Osteoblast (primary cell): Measurements from ENCODE around the gene CACNA1C. TPM values are rescaled to one million over a fixed set of nuclear protein-coding genes. Genes with fewer than 3 reads are reported as not detected.

Experiments used
- DNase-seq: peaks from one replicate; pipeline ENCODE4 v3.0.0; 2011; ENCODE audit warnings: low spot score, mixed read lengths; ENCODE audit not compliant: insufficient read length; ENCODE audit errors: missing footprints
- H2AFZ ChIP-seq: 2 replicates; pipeline ENCODE4 v1.6.0; 2011; ENCODE audit warnings: mild to moderate bottlenecking, low read length
- H3K27ac ChIP-seq: 2 replicates; pipeline ENCODE4 v1.5.1; 2011; ENCODE audit warnings: mild to moderate bottlenecking, low read depth, low read length, moderate library complexity
- H3K27me3 ChIP-seq: 2 replicates; pipeline ENCODE4 v1.6.0; 2012; ENCODE audit warnings: mild to moderate bottlenecking, control low read depth, inconsistent platforms, low read length, moderate library complexity; ENCODE audit not compliant: insufficient read depth
- H3K36me3 ChIP-seq: 2 replicates; pipeline ENCODE4 v1.5.1; 2011; ENCODE audit warnings: mild to moderate bottlenecking, low read length, control low read depth, moderate library complexity; ENCODE audit not compliant: insufficient read depth
- H3K4me1 ChIP-seq: 2 replicates; pipeline ENCODE4 v1.5.1; 2011; ENCODE audit warnings: mild to moderate bottlenecking, low read length, control low read depth, moderate library complexity; ENCODE audit not compliant: insufficient read depth
- H3K4me2 ChIP-seq: 2 replicates; pipeline ENCODE4 v1.6.0; 2011; ENCODE audit warnings: mild to moderate bottlenecking, low read length; ENCODE audit not compliant: insufficient read depth
- H3K4me3 ChIP-seq: fragments of 200-600 bp; sonication (generic); 3 replicates; pipeline ENCODE4 v1.5.1; 2012; ENCODE audit warnings: mild to moderate bottlenecking, low read length, inconsistent platforms; ENCODE audit not compliant: insufficient read depth
- H3K79me2 ChIP-seq: 2 replicates; pipeline ENCODE4 v1.6.0; 2012; ENCODE audit warnings: mild to moderate bottlenecking, low read length, control low read depth, inconsistent platforms; ENCODE audit not compliant: insufficient read depth
- H3K9me3 ChIP-seq: 2 replicates; pipeline ENCODE4 v1.5.1; 2011; ENCODE audit warnings: low read depth, low read length, control low read depth
- H4K20me1 ChIP-seq: 2 replicates; pipeline ENCODE4 v1.6.0; 2012; ENCODE audit warnings: mild to moderate bottlenecking, low read length, control low read depth; ENCODE audit not compliant: insufficient read depth
- total RNA-seq: library from RNA; depleted of rRNA; stranded (reverse); fragments of >200 nt; gene quantifications from 2 replicates; pipeline ENCODE4 v1.2.3, GENCODE V29; 2012
- TF ChIP-seq, protein P1 (sequence below): IDR thresholded peaks from 2 replicates; pipeline ENCODE4 v1.5.1; 2011; ENCODE audit warnings: mild to moderate bottlenecking, low read depth, low read length, moderate library complexity; ENCODE audit errors: extremely low read depth

CACNA1C gene
- total RNA-seq, 1 donor: 19.2 TPM

DNA sequence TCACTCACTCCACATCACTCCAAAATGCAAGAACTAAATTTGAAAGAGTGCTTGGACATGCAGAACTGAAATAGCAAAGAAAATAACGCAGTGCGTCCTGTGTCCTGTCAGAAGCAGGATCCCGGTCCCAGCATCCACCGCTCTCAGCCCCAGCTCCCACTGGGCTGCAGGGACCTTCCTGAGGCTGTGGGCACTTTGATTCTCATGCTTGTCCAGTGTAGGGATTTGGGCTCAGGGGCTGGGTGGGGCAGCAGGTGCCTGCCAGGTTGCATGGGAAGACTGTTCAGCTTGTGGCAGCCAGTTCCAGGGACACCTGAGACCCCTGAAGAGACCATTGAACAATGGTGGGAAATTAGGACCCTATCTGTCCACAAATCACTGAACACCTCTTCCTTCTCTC lies 602.0 kb downstream of the CACNA1C start:
- Histone ChIP-seq H4K20me1 (no peaks in the 10 kb centered on the region), H2AFZ (no peak overlapping the region), H3K79me2 (no peaks in the 10 kb centered on the region), H3K4me2 (no peak overlapping the region), H3K4me1 (no peaks in the 10 kb centered on the region), H3K9me3 (no peaks in the 10 kb centered on the region), H3K4me3 (no peak overlapping the region), H3K27ac (no peak overlapping the region), H3K27me3 (no peaks in the 10 kb centered on the region), H3K36me3 (peaks cover 27% of the 10 kb centered on the region)
- TF ChIP-seq, protein P1, sequence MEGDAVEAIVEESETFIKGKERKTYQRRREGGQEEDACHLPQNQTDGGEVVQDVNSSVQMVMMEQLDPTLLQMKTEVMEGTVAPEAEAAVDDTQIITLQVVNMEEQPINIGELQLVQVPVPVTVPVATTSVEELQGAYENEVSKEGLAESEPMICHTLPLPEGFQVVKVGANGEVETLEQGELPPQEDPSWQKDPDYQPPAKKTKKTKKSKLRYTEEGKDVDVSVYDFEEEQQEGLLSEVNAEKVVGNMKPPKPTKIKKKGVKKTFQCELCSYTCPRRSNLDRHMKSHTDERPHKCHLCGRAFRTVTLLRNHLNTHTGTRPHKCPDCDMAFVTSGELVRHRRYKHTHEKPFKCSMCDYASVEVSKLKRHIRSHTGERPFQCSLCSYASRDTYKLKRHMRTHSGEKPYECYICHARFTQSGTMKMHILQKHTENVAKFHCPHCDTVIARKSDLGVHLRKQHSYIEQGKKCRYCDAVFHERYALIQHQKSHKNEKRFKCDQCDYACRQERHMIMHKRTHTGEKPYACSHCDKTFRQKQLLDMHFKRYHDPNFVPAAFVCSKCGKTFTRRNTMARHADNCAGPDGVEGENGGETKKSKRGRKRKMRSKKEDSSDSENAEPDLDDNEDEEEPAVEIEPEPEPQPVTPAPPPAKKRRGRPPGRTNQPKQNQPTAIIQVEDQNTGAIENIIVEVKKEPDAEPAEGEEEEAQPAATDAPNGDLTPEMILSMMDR: no peak
- no peak for DNase-seq

DNA sequence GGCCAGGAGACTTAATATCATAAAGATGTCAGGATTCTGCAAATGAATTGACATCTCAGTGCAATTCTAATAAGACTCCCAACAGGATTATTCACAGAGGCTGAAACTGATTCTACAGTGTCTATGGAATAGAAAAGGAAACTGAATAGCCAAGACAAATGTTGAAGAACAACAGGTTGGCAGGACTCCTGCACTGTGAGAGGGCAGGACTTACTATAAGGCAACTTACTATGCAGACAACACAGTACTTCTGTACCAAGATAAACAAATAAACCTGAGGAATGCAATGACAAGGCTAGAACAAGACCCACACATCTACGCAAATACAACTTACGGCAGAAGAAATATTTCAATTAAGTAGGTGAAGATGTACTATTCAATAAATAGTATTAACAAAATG lies 609.7 kb downstream of the CACNA1C start:
- no peak for DNase-seq
- Histone ChIP-seq H3K4me2 (no peak overlapping the region), H3K79me2 (no peaks in the 10 kb centered on the region), H3K4me1 (no peaks in the 10 kb centered on the region), H3K4me3 (no peak overlapping the region), H2AFZ (no peak overlapping the region), H3K36me3 (peaks cover 19% of the 10 kb centered on the region), H3K27me3 (no peaks in the 10 kb centered on the region), H3K9me3 (no peaks in the 10 kb centered on the region), H4K20me1 (no peaks in the 10 kb centered on the region), H3K27ac (no peak overlapping the region)
- TF ChIP-seq, protein P1: no peak

DNA sequence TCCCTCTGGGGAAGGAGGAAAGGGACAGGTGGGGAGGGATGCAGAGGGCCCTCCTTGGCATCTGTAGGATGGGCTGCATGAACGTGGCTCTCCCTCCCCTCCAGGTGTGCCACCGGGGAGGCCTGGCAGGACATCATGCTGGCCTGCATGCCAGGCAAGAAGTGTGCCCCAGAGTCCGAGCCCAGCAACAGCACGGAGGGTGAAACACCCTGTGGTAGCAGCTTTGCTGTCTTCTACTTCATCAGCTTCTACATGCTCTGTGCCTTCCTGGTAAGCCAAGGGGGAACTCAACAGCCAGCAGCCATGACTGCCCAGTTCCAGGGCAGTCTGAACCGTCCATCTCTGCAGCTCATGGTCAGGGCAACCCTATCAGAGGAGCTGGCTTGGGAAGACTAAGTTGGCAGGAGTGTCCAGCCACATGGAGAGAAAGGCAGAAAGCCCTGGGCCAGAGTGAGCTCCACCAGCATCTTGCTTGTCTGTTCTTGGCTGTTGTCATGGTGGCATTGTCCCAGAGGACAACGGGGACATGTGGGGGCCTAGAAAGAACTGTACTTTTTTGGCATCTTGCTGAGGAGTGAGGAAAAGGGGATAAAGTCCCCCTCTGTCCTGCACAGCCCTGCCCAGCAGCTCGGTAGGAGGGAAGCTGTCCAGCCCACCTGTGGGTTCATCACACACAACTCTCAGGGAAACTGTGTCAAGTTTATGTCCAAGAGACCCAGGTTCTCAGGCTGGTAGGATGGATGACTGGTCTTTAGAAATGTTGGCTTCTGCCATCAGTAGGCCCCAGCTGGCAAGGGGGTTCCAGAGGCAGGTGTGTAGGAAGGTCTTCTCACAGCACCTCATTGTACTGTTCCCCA lies 612.2 kb downstream of the CACNA1C start:
- TF ChIP-seq, protein P1: no peak
- no peaks in the 10 kb centered on the region for H3K27me3 ChIP-seq
- H3K4me3 ChIP-seq: no peak overlapping the region
- no peak for DNase-seq
- H4K20me1 ChIP-seq: no peaks in the 10 kb centered on the region
- H3K4me1 ChIP-seq: no peaks in the 10 kb centered on the region
- H3K9me3 ChIP-seq: no peaks in the 10 kb centered on the region
- H3K36me3 ChIP-seq: peaks cover 33% of the 10 kb centered on the region
- no peak overlapping the region for H3K4me2 ChIP-seq
- no peak overlapping the region for H2AFZ ChIP-seq
- no peak overlapping the region for H3K27ac ChIP-seq
- no peaks in the 10 kb centered on the region for H3K79me2 ChIP-seq

DNA sequence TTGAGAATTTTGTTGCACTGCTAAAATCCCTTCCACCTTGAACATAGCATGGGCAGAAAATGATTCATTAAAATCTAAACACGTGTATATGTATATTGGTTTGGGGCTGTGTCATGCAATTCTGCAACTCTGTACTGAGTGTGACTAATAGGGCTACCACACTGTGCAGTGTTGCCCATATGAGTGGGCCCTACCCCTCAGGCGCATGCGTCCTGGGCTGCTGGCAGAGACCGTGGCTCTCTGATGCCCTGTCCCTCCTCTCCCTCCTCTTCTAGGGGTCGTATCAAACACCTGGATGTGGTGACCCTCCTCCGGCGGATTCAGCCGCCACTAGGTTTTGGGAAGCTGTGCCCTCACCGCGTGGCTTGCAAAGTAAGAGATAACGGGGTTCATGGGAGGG lies 613.6 kb downstream of the CACNA1C start:
- H3K36me3 ChIP-seq: peaks cover 36% of the 10 kb centered on the region

More for the DNA sequence above, 613.6 kb downstream of the CACNA1C start:
- Histone ChIP-seq H3K27me3 (no peaks in the 10 kb centered on the region), H3K27ac (no peak overlapping the region), H3K4me3 (no peak overlapping the region), H2AFZ (no peak overlapping the region), H4K20me1 (no peaks in the 10 kb centered on the region), H3K4me2 (no peak overlapping the region), H3K4me1 (no peaks in the 10 kb centered on the region), H3K9me3 (no peaks in the 10 kb centered on the region), H3K79me2 (no peaks in the 10 kb centered on the region)
- no peak for DNase-seq
- TF ChIP-seq, protein P1: no peak
